GM19238 (cell line): Measurements from ENCODE around the gene ATP11A.

Source experiments
- DNase-seq: peaks from one replicate; pipeline ENCODE4 v3.0.0; 2011; ENCODE audit warnings: low spot score; ENCODE audit not compliant: insufficient read length

Gene ATP11A

DNA sequence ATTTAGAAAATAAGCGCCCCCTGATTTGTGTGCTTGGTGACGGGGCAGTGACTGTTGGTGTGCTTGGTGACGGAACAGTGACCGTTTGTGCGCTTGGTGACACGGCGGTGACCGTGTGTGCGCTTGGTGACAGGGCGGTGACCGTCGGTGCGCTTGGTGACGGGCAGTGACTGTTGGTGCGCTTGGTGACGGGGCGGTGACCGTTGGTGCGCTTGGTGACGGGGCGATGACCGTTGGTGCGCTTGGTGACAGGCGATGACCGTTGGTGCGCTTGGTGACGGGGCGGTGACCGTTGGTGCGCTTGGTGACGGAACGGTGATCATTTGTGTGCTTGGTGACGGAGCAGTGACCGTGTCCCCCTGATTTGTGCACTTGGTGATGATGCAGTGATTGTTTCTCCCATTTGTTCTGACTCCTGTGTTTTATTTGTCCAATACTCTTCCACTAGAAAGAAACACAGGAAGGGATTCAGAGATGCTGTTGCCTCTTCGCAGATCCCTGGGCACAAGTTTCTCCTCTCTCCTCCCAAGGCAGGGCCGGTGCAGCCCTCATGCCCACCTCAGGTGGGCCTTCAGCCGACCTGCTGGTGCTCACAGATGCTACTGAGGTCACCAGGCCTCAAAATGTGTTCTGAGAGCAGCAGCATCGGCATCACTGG, 128.3 kb downstream of the ATP11A start:
- DNase-seq = no peak

- DNase-seq = no peak
Observed at GRCh38 chr13:112818698-112819045, 128.8 kb downstream of the ATP11A start.

- no peak for DNase-seq
Observed at GRCh38 chr13:112819111-112819510, 129.3 kb downstream of the ATP11A start.

- no peak for DNase-seq
Observed at GRCh38 chr13:112819816-112820215, 130.0 kb downstream of the ATP11A start.

DNA sequence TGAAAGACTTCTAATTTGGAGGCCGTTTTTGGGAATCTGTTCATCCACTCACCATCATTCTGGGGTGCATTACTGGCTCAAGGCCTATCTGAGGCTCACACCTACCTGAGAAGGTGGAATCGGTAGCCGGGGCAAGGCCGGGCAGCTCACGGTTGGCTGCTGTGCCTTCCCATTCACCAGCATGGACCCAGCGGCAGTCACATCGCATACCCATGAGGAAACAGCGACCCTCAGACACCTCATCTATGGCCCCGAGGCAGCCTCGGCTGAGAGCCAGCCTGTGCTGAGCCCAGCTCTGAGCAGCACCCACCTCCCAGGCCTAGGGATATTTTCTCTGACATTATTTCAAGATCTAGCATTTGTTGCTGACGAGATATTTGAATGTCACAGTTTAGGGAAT, 130.5 kb downstream of the ATP11A start:
- no peak for DNase-seq

- no peak for DNase-seq
Observed at GRCh38 chr13:112821340-112822055, 131.7 kb downstream of the ATP11A start.

DNA sequence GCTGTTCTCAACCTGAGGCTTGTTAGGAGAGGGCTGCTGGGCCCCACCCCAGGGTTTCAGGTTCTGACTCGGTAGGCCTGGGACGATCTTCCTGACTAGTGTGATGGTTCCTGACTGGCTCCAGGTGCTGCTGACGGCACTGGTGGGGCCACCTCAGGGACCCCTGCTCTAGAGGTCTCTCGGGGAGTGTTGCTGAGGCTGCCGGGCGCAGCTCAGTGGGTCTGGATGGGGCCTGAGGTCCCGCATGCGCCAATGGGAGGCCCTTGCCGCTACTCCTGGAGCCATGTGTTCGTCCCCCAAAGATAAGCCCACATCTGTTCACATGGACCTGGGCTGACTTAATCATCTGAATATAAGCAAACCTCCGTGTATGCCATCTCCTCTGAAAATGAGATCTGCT, 133.0 kb downstream of the ATP11A start:
- DNase-seq = no peak

GRCh38 chr13:112824429-112824828, 134.6 kb downstream of the ATP11A start:
- no peak for DNase-seq

- no peak for DNase-seq
Observed at GRCh38 chr13:112825071-112825470, 135.2 kb downstream of the ATP11A start.

- DNase-seq = no peak
Observed at GRCh38 chr13:112825875-112826274, 136.0 kb downstream of the ATP11A start.

DNA sequence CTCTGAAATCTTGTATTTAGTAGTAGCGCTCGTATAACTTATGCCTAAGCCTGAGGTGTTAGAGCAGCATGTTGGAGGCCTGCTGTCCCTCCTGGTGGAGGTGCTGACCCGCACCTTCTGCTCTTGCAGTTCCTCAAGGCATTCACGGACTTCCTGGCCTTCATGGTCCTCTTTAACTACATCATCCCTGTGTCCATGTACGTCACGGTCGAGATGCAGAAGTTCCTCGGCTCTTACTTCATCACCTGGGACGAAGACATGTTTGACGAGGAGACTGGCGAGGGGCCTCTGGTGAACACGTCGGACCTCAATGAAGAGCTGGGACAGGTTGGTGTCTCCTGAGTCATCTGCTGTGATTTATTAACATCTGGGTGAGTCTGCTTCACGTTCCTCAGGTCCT, 136.7 kb downstream of the ATP11A start:
- no peak for DNase-seq

- no peak for DNase-seq
Observed at GRCh38 chr13:112828082-112828699, 138.4 kb downstream of the ATP11A start.

GRCh38 chr13:112828756-112829155, 138.9 kb downstream of the ATP11A start:
- no peak for DNase-seq

GRCh38 chr13:112831196-112831595, 141.4 kb downstream of the ATP11A start:
- no peak for DNase-seq

DNA sequence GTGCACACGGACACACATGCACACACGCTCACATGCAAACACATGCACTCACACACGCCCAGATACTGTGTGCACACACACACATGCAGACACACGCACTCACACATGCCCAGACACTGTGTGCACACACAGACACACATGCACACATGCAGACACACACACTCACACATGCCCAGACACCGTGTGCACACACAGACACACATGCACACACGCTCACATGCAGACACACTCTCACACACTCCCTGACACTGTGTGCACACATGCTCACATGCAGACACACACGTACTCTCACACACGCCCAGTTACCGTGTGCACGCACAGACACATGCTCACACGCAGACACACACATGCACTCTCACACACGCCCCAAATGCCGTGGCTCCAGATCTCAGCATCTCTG, 142.0 kb downstream of the ATP11A start:
- no peak for DNase-seq

DNA sequence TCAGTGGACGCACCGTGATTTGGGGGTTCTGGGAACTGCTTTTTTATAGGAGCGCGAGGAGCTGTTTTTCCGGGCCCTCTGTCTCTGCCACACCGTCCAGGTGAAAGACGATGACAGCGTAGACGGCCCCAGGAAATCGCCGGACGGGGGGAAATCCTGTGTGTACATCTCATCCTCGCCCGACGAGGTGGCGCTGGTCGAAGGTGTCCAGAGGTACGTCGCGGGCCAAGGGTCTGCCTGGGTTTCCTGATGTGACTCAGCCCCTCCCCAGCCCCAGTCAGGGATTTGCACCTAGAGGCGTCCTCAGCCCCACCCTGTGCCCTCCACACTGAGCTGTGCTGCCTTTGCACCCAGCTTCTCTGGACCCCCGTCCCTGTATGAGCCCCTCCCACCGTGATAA, 143.0 kb downstream of the ATP11A start:
- DNase-seq = no peak

DNA sequence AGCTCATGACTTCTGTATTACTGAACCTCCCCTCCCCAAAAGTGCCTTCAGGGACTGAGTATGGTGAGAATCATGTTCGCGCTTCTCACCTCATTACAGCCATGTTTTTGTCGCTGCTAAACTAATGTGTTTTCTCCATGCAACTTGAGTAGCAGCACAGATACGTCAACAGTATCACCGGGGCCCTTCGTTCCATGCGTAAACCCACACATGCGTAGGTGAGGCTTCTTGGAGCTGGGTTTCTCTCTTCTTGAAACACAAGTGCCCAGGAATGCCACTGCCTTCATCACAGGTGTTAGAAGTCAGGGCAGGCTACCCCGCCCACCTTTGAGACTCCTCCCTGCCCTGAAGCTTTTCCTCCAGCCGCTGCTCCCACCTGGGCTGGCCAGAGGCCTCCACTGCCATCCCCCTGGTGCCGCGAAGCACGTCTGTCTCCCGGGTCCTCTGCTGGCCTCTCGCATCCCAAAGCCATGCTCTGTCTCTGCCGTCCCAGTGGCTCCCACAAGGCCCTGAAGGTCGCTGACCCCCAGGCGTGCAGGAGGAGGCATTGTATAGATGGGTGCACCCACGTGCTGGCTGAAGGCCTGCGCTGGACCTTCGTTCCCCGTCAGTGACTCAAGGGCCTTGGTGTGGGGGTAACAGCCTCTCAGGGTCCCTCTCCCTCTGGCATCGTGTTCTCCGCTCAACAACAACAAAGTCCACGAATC, 143.9 kb downstream of the ATP11A start:
- no peak for DNase-seq

DNA sequence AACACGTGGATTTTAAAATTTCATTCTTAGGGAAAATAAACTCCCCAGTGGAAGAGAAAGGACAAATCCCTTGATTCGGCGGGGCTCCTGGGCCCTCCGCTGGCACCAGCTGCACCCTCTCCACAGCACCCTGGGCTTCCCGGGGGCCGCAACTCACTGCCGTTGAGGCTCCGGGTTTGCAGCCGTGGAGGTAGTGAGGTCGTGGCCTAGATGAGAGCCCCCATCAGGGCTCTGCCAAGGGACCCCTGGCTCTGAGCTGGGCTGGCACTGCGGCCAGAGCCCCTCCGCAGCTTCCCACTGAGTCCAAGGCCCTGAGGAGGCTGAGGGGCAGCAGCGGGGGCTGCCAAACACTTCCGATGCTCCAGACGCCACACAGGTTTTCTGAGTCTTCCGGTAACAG, 145.5 kb downstream of the ATP11A start:
- DNase-seq = no peak

DNA sequence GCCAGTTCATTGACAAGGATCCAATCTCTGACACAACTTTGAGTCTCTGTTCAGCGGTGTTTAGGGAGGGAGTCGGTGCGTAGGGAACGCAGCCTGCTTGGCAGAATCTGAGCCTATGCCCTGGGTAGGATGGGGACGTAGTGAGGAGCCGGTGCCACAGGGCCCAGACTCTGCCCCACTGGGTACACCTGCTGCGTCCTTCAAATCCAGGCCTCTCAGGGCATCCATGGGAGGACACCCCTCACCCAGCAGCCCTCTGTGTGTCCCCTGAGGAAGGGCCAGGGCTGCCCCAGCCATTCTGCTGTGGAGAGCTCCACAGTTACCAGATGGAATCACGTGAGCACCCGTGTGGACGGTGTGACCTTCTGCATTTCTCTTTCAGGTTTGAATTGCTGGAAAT, 146.0 kb downstream of the ATP11A start:
- no peak for DNase-seq

DNA sequence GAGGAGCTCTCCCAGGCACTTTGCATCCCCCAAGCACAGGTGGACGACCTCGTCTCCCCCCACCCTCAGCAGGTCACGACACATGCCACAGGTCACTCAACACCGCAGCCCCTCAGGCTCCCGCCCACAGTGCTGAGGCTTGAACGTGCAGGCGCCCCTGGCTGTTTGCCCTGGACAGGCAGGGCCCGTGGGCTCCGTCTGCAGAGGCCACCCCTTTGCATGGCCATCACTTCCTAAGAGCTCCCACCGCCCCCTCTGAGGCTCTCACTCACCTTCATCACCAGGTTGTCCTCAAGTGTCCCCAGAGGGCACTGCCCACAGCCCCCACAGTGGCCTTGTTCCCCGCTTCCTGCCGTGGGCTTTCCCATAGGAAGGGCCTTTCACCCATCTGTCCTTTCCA, 147.1 kb downstream of the ATP11A start:
- DNase-seq = no peak

DNA sequence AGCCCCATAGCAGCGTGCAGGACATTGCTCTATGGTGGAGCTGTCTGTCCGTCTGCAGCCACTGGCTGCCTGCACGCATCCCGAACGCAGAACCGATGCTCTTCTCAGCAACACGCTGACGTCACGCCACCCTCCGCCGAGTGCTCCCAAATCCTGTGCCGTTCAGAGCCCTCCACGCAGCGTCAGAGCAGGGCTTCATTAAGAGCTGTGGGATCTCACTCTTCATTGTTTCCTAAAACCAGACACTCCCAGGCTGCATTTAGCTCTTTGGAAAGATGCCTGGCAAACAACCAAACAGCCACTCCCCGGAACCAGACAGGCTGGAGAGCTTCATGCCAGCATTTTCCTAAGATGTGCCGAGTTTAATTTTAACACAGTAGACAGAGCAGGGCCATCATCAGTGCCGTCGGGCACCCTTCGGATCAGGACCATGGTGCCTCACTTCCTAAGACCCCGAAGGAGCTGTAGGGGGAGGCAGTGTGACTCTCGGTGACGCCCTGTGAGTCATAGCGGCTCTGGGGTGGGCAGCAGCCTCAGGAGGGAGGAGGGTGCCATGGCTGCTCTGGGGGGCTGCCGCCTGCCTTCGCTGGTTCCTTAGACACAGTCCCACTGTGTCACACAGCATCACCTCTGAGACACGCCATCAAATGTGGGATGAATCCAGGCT, 147.7 kb downstream of the ATP11A start:
- no peak for DNase-seq
